H9 (cell line): Measurements from ENCODE around the gene PRRG3. TPM values are rescaled to one million over a fixed set of nuclear protein-coding genes. Genes with fewer than 3 reads are reported as not detected.

Experiments
- DNase-seq: peaks from one replicate; pipeline ENCODE4 v3.0.0-alpha.2; 2017
- H2AFZ ChIP-seq: one replicate; pipeline ENCODE4 v1.6.1; 2013; ENCODE audit warnings: mild to moderate bottlenecking, low read length, control low read depth, moderate library complexity
- H2AK5ac ChIP-seq: 2 replicates; pipeline ENCODE4 v1.6.1; 2013; ENCODE audit warnings: low read length, control low read depth, mixed read lengths; ENCODE audit not compliant: insufficient read length
- H2BK120ac ChIP-seq: one replicate; pipeline ENCODE4 v1.6.1; 2013; ENCODE audit warnings: low read depth, mild to moderate bottlenecking, low read length, control low read depth, inconsistent platforms; ENCODE audit not compliant: poor library complexity, severe bottlenecking
- H2BK12ac ChIP-seq: 2 replicates; pipeline ENCODE4 v1.6.1; 2013; ENCODE audit warnings: low read length, control low read depth, mixed read lengths, low read depth; ENCODE audit not compliant: insufficient read length
- H2BK15ac ChIP-seq: 2 replicates; pipeline ENCODE4 v1.6.1; 2013; ENCODE audit warnings: low read depth, low read length, control low read depth
- H2BK20ac ChIP-seq: one replicate; pipeline ENCODE4 v1.6.1; 2013; ENCODE audit warnings: low read depth, mild to moderate bottlenecking, low read length, control low read depth, inconsistent platforms; ENCODE audit not compliant: poor library complexity, severe bottlenecking
- H2BK5ac ChIP-seq: 2 replicates; pipeline ENCODE4 v1.6.1; 2013; ENCODE audit warnings: low read length, control low read depth, mixed read lengths; ENCODE audit not compliant: insufficient read length
- H3K14ac ChIP-seq: 2 replicates; pipeline ENCODE4 v1.6.1; 2013; ENCODE audit warnings: low read length, control low read depth; ENCODE audit not compliant: insufficient read depth
- H3K18ac ChIP-seq: 2 replicates; pipeline ENCODE4 v1.6.1; 2013; ENCODE audit warnings: low read depth, mild to moderate bottlenecking, mixed read lengths, low read length, control low read depth; ENCODE audit not compliant: insufficient read length
- H3K23ac ChIP-seq: 2 replicates; pipeline ENCODE4 v1.6.1; 2013; ENCODE audit warnings: low read length, control low read depth, mixed read lengths, low read depth; ENCODE audit not compliant: insufficient read length
- H3K23me2 ChIP-seq: 2 replicates; pipeline ENCODE4 v1.6.1; 2013; ENCODE audit warnings: low read depth, mild to moderate bottlenecking, mixed read lengths, low read length, control low read depth; ENCODE audit not compliant: insufficient read length, poor library complexity, severe bottlenecking
- H3K27ac ChIP-seq: 2 replicates; pipeline ENCODE4 v1.5.1; 2013; ENCODE audit warnings: low read length, control low read depth, mixed read lengths, low read depth; ENCODE audit not compliant: insufficient read length
- H3K27me3 ChIP-seq: 2 replicates; pipeline ENCODE4 v1.6.1; 2013; ENCODE audit warnings: low read length, control low read depth, inconsistent platforms; ENCODE audit not compliant: insufficient read depth
- H3K4ac ChIP-seq: 2 replicates; pipeline ENCODE4 v1.6.1; 2013; ENCODE audit warnings: low read depth, mild to moderate bottlenecking, control low read depth, inconsistent platforms, low read length, moderate library complexity
- H3K4me1 ChIP-seq: 2 replicates; pipeline ENCODE4 v1.6.1; 2013; ENCODE audit warnings: low read length, control low read depth, inconsistent platforms; ENCODE audit not compliant: insufficient read depth
- H3K4me2 ChIP-seq: 2 replicates; pipeline ENCODE4 v1.6.1; 2013; ENCODE audit warnings: low read length, control low read depth, mixed read lengths; ENCODE audit not compliant: insufficient read length, insufficient read depth
- H3K56ac ChIP-seq: 2 replicates; pipeline ENCODE4 v1.6.1; 2013; ENCODE audit warnings: low read depth, mild to moderate bottlenecking, mixed read lengths, low read length, control low read depth; ENCODE audit not compliant: insufficient read length
- H3K79me1 ChIP-seq: 2 replicates; pipeline ENCODE4 v1.6.1; 2013; ENCODE audit warnings: low read depth, mild to moderate bottlenecking, moderate library complexity, low read length, control low read depth, inconsistent platforms; ENCODE audit not compliant: insufficient read depth, poor library complexity, severe bottlenecking
- H3K79me2 ChIP-seq: 2 replicates; pipeline ENCODE4 v1.6.1; 2013; ENCODE audit warnings: low read length, control low read depth, inconsistent platforms; ENCODE audit not compliant: insufficient read depth
- H3K9ac ChIP-seq: 2 replicates; pipeline ENCODE4 v1.6.1; 2013; ENCODE audit warnings: low read length, control low read depth, mixed read lengths; ENCODE audit not compliant: insufficient read length; ENCODE audit errors: extremely low read depth
- H3K9me3 ChIP-seq: one replicate; pipeline ENCODE4 v1.6.1; 2013; ENCODE audit warnings: low read depth, low read length, inconsistent platforms; ENCODE audit not compliant: control insufficient read depth
- H3T11ph ChIP-seq: one replicate; pipeline ENCODE4 v1.6.1; 2013; ENCODE audit warnings: mild to moderate bottlenecking, low read length, control low read depth, inconsistent platforms
- H4K20me1 ChIP-seq: one replicate; pipeline ENCODE4 v1.6.1; 2013; ENCODE audit not compliant: control insufficient read depth, insufficient read length, insufficient read depth
- H4K5ac ChIP-seq: 2 replicates; pipeline ENCODE4 v1.6.1; 2013; ENCODE audit warnings: low read depth, mild to moderate bottlenecking, mixed read lengths, low read length, control low read depth; ENCODE audit not compliant: insufficient read length
- H4K8ac ChIP-seq: replicated peaks from 2 replicates; pipeline ENCODE4 v1.6.1; 2013; ENCODE audit warnings: low read length, control low read depth, mixed read lengths, low read depth; ENCODE audit not compliant: insufficient read length
- H4K91ac ChIP-seq: 2 replicates; pipeline ENCODE4 v1.6.1; 2013; ENCODE audit warnings: low read depth, mild to moderate bottlenecking, moderate library complexity, mixed read lengths, low read length, control low read depth; ENCODE audit not compliant: insufficient read length
- H3K27ac Mint-ChIP-seq, 3 experiments: 2 replicates in 2 of 3; 3 replicates in 1 of 3; pipeline ENCODE4 v1.8.0; 2020 to 2021; ENCODE audit warnings: mixed read lengths in 3 of 3, mild to moderate bottlenecking in 1 of 3, moderate library complexity in 1 of 3
- H3K27me3 Mint-ChIP-seq: 2 replicates; pipeline ENCODE4 v1.8.0; 2021; ENCODE audit warnings: low read depth, mild to moderate bottlenecking, moderate library complexity, mixed read lengths
- H3K36me3 Mint-ChIP-seq, 3 experiments: 2 replicates in 2 of 3; 3 replicates in 1 of 3; pipeline ENCODE4 v1.8.0; 2020 to 2021; ENCODE audit warnings: low read depth in 3 of 3, mixed read lengths in 3 of 3; ENCODE audit not compliant: insufficient read depth in 1 of 3
- H3K4me1 Mint-ChIP-seq, 2 experiments: 2 replicates each; pipeline ENCODE4 v1.8.0; 2020; ENCODE audit warnings: mixed read lengths in 2 of 2
- H3K4me3 Mint-ChIP-seq, 2 experiments: 2 replicates in 1 of 2; 3 replicates in 1 of 2; pipeline ENCODE4 v1.8.0; 2020 to 2021; ENCODE audit warnings: mild to moderate bottlenecking in 2 of 2, mixed read lengths in 2 of 2, moderate library complexity in 1 of 2
- H3K9me3 Mint-ChIP-seq, 2 experiments: 2 replicates in 1 of 2; 3 replicates in 1 of 2; pipeline ENCODE4 v1.8.0; 2020; ENCODE audit warnings: mild to moderate bottlenecking in 2 of 2, mixed read lengths in 2 of 2, moderate library complexity in 1 of 2
- CTCF ChIP-seq: fragments of 200-600 bp; sonication (generic); conservative IDR thresholded peaks from 3 replicates; pipeline ENCODE4 v1.8.0; 2021; ENCODE audit warnings: antibody characterized with exemption, mild to moderate bottlenecking
- WGBS: extraction: QIAGEN DNeasy Blood & Tissue Kit; methylation state at CpG from one replicate; pipeline ENCODE4 v1.1.7; 2013; ENCODE audit warnings: missing lambda C conversion rate, low lambda C conversion rate, mixed read lengths; ENCODE audit not compliant: insufficient read length; ENCODE audit errors: extremely low coverage; 5-methylcytosine and 5-hydroxymethylcytosine counted together
- total RNA-seq: library from RNA; stranded (reverse); gene quantifications from 2 replicates; pipeline ENCODE4 v1.2.1, GENCODE V29; 2021

The PRRG3 gene
- total RNA-seq, 1 experiment from 2014 or later = 4.9 TPM

GRCh38 chrX:151708821-151709220 is 13.6 kb downstream of the PRRG3 start:
- Mint-ChIP-seq H3K4me3 (no peak overlapping the region), H3K4me1 (peaks cover 10 to 19% of the 10 kb centered on the region in 2 experiments), H3K27me3 (peaks cover 8% of the 10 kb centered on the region), H3K27ac (no peak overlapping the region), H3K36me3 (peaks cover 0 to 2% (median 0%) of the 10 kb centered on the region in 3 experiments; a peak in 2 of 7 replicates), H3K9me3 (peaks cover 46 to 55% of the 10 kb centered on the region in 2 experiments)
- Histone ChIP-seq H3K79me1 (no peaks in the 10 kb centered on the region), H3K27ac (no peak overlapping the region), H3K79me2 (no peaks in the 10 kb centered on the region), H3K4me1 (no peaks in the 10 kb centered on the region; the same call in none of the 2 replicates), H2AFZ (no peak overlapping the region), H3K4me2 (no peak overlapping the region), H2AK5ac (no peak overlapping the region), H3K56ac (no peak overlapping the region), H4K8ac (no peak overlapping the region), H3K4ac (no peak overlapping the region), H3T11ph (no peak overlapping the region), H2BK12ac (no peak overlapping the region), H4K20me1 (no peaks in the 10 kb centered on the region), H3K14ac (no peak overlapping the region), H4K91ac (no peak overlapping the region), H2BK20ac (no peak overlapping the region), H3K9me3 (peaks cover 60% of the 10 kb centered on the region), H2BK120ac (no peak overlapping the region), H3K23ac (no peak overlapping the region), H3K18ac (no peak overlapping the region), H3K27me3 (no peaks in the 10 kb centered on the region), H2BK5ac (no peak overlapping the region), H3K23me2 (no peaks in the 10 kb centered on the region), H4K5ac (no peak overlapping the region), H3K9ac (no peak overlapping the region), H2BK15ac (no peak overlapping the region)
- no CpG with 5 or more reads among the region's 7 CpGs for WGBS
- no peak for DNase-seq
- no peak for TF ChIP-seq CTCF
